HUDEP-2 (cell line): ENCODE results near the gene ZNF236.
"Not testable (repeated sequence)": the region's sequence is repeated elsewhere in the genome, so short reads cannot be mapped to it uniquely, and the experiment has no call there.

ENCODE experiments used
- DNase-seq, 76 experiments: peaks; one replicate each; lab custom pipeline; 2025; ENCODE audit not compliant: unreplicated experiment in 76 of 76; lab: John Stamatoyannopoulos, UW

The ZNF236 gene

DNA sequence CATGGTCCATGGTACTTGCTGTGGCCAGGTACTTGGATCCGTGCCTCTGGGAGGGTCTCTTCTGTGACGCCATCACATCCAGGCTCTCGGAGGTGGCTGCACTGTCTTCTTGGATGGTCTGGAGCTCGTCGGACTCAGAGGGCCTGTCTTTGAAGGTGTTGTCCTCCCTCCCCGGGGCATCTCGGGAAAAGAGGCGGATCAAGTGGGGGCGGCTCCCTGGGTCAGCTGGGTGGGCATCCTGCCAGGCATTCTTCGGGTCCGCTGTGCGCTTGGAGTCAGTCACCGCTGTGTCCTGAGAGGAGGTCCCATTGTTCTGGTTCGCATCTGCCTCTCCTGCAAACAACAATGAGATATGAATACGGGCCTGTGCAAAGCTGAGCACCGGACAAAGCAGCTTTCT, 194.6 kb downstream of the ZNF236 start:
- no peak for DNase-seq

GRCh38 chr18:77017355-77017754, 195.0 kb downstream of the ZNF236 start:
- no peak for DNase-seq

- not testable (repeated sequence) for DNase-seq
Measured at GRCh38 chr18:77018650-77019049, 196.3 kb downstream of the ZNF236 start.

GRCh38 chr18:77019641-77020040, 197.3 kb downstream of the ZNF236 start:
- no peak for DNase-seq
